HCT116 (cell line): ENCODE measurements around the gene LRIG1. TPM values are rescaled to one million over a fixed set of nuclear protein-coding genes. Genes with fewer than 3 reads are reported as not detected.

Experiments
- ATAC-seq: fragments of 200-7000 bp; cut with Tn5 transposase; 2 replicates; pipeline ENCODE4 v1.9.1; 2020; ENCODE audit warnings: mild to moderate bottlenecking, moderate library complexity
- BruUV-seq: library from RNA; stranded (reverse); fragments of 400-500 nt; replicated peaks from 2 replicates; lab custom pipeline; 2021; lab: Mats Ljungman, UMichigan
- CTCF ChIA-PET: fragments of 300-600 bp; sonication (Branson Sonifier 250); formaldehyde crosslinking; loops from one replicate; lab custom pipeline; 2021; ENCODE audit warnings: antibody characterized with exemption; lab: Charles Lee
- POLR2A ChIA-PET: fragments of 300-600, 350-600 bp; sonication (Branson Sonifier 250); formaldehyde crosslinking; loops from one replicate; lab custom pipeline; 2021; ENCODE audit warnings: antibody characterized with exemption; lab: Charles Lee
- RAD21 ChIA-PET, 2 experiments: fragments of 300-600 bp; sonication (Branson Sonifier 250); formaldehyde crosslinking; loops; one replicate each; lab custom pipeline; 2023; ENCODE audit warnings: low total read pairs in 2 of 2; ENCODE audit not compliant: uncharacterized antibody in 2 of 2, unreplicated experiment in 2 of 2, low non-redundant PET in 1 of 2; lab: Charles Lee
- DNase-seq: peaks from one replicate; pipeline ENCODE4 v3.0.0-alpha.2; 2010; ENCODE audit warnings: low read depth, low spot score
- H2AFZ ChIP-seq: fragments of 200-600 bp; shearing (Covaris generic), sonication (generic); 2 replicates; pipeline ENCODE4 v1.6.1; 2017; ENCODE audit warnings: low read depth, mixed run types, mixed read lengths, antibody characterized with exemption, low read length; ENCODE audit not compliant: poor library complexity, severe bottlenecking
- H3K27ac ChIP-seq: 2 replicates; pipeline ENCODE4 v1.5.1; 2012; ENCODE audit warnings: low read depth, low read length
- H3K27me3 ChIP-seq: fragments of 200-600 bp; sonication (generic); 2 replicates; pipeline ENCODE4 v1.6.1; 2016; ENCODE audit warnings: mixed run types, low read length, mixed read lengths; ENCODE audit not compliant: insufficient read depth
- H3K36me3 ChIP-seq, 2 experiments: fragments of 200-500 bp in 1 of 2; fragments of 200-600 bp in 1 of 2; sonication (Bioruptor generic) in 1 of 2; sonication (generic) in 1 of 2; 2 replicates each; pipeline versions ENCODE4 v1.5.1 to v1.6.1; 2014 to 2016; ENCODE audit warnings: low read length in 2 of 2, inconsistent platforms in 1 of 2, mixed read lengths in 1 of 2, mixed run types in 1 of 2; ENCODE audit not compliant: insufficient read depth in 2 of 2, control insufficient read depth in 1 of 2
- H3K4me1 ChIP-seq, 2 experiments: fragments of 200-600 bp in 1 of 2; sonication (generic) in 1 of 2; 2 replicates each; pipeline versions ENCODE4 v1.5.1 to v1.6.1; 2012 to 2017; ENCODE audit warnings: low read length in 2 of 2, inconsistent platforms in 1 of 2, mild to moderate bottlenecking in 1 of 2, mixed read lengths in 1 of 2, mixed run types in 1 of 2, moderate library complexity in 1 of 2; ENCODE audit not compliant: insufficient read depth in 2 of 2, control insufficient read depth in 1 of 2
- H3K4me2 ChIP-seq: fragments of 200-600 bp; sonication (generic); 2 replicates; pipeline ENCODE4 v1.6.1; 2017; ENCODE audit warnings: mixed run types, low read length, mixed read lengths
- H3K4me3 ChIP-seq, 2 experiments: fragments of 200-600 bp in 1 of 2; sonication (generic) in 1 of 2; replicated peaks in 1 of 2; 2 replicates each; pipeline ENCODE4 v1.5.1; 2011 to 2016; ENCODE audit warnings: low read length in 2 of 2, control low read depth in 1 of 2, low read depth in 1 of 2, mild to moderate bottlenecking in 1 of 2, mixed read lengths in 1 of 2, mixed run types in 1 of 2
- H3K79me2 ChIP-seq: fragments of 200-600 bp; sonication (generic); 2 replicates; pipeline ENCODE4 v1.6.1; 2017; ENCODE audit warnings: mild to moderate bottlenecking, mixed run types, low read length, moderate library complexity, mixed read lengths; ENCODE audit not compliant: insufficient read depth
- H3K9ac ChIP-seq: fragments of 200-600 bp; sonication (generic); 2 replicates; pipeline ENCODE4 v1.6.1; 2016; ENCODE audit warnings: low read length, mixed read lengths
- H3K9me2 ChIP-seq: fragments of 200-600 bp; sonication (generic), shearing (Covaris generic); 2 replicates; pipeline ENCODE4 v1.6.1; 2017; ENCODE audit warnings: mixed run types, mild to moderate bottlenecking, moderate library complexity; ENCODE audit not compliant: insufficient read depth
- H3K9me3 ChIP-seq, 2 experiments: fragments of 200-500 bp in 1 of 2; fragments of 200-600 bp in 1 of 2; sonication (Bioruptor generic) in 1 of 2; sonication (generic) in 1 of 2; 2 replicates each; pipeline ENCODE4 v1.6.1; 2014 to 2017; ENCODE audit warnings: low read length in 2 of 2, mixed read lengths in 2 of 2, inconsistent platforms in 1 of 2, low read depth in 1 of 2, mild to moderate bottlenecking in 1 of 2, mixed run types in 1 of 2, moderate library complexity in 1 of 2; ENCODE audit not compliant: control insufficient read depth in 1 of 2, insufficient read depth in 1 of 2
- H4K20me1 ChIP-seq: fragments of 200-600 bp; sonication (generic), shearing (Covaris generic); 2 replicates; pipeline ENCODE4 v1.6.1; 2017; ENCODE audit warnings: mixed run types, mild to moderate bottlenecking, moderate library complexity; ENCODE audit not compliant: insufficient read depth
- CBX3 ChIP-seq: IDR thresholded peaks from 2 replicates; pipeline ENCODE4 v1.6.1; 2012; ENCODE audit warnings: low read depth
- CEBPB ChIP-seq: IDR thresholded peaks from 2 replicates; pipeline ENCODE4 v1.6.1; 2012; ENCODE audit warnings: low read depth
- EGR1 ChIP-seq: IDR thresholded peaks from 2 replicates; pipeline ENCODE4 v1.6.1; 2012; ENCODE audit warnings: low read depth
- ELF1 ChIP-seq: IDR thresholded peaks from 2 replicates; pipeline ENCODE4 v1.6.1; 2012; ENCODE audit warnings: low read depth, borderline replicate concordance
- EZH2 ChIP-seq: fragments of 200-600 bp; sonication (generic); IDR thresholded peaks from 2 replicates; pipeline ENCODE4 v1.6.1; 2017; ENCODE audit warnings: antibody characterized with exemption, mixed run types
- FOSL1 ChIP-seq: IDR thresholded peaks from 2 replicates; pipeline ENCODE4 v1.6.1; 2012; ENCODE audit warnings: low read depth
- JUND ChIP-seq: IDR thresholded peaks from 2 replicates; pipeline ENCODE4 v1.6.1; 2012
- POLR2A ChIP-seq: IDR thresholded peaks from 2 replicates; pipeline ENCODE4 v1.7.0; 2011; ENCODE audit warnings: borderline replicate concordance; ENCODE audit not compliant: insufficient read depth, insufficient read length; ENCODE audit errors: extremely low read depth
- RAD21 ChIP-seq: IDR thresholded peaks from 2 replicates; pipeline ENCODE4 v1.6.1; 2012; ENCODE audit warnings: low read depth, mild to moderate bottlenecking
- SIN3A ChIP-seq: IDR thresholded peaks from 2 replicates; pipeline ENCODE4 v1.6.1; 2012; ENCODE audit warnings: low read depth
- SP1 ChIP-seq: IDR thresholded peaks from 2 replicates; pipeline ENCODE4 v1.6.1; 2012; ENCODE audit warnings: low read depth
- SRF ChIP-seq: IDR thresholded peaks from 2 replicates; pipeline ENCODE4 v1.6.1; 2012; ENCODE audit warnings: low read depth
- TCF7L2 ChIP-seq: IDR thresholded peaks from 2 replicates; pipeline ENCODE4 v1.7.0; 2011; ENCODE audit warnings: borderline replicate concordance, inconsistent platforms; ENCODE audit not compliant: insufficient read depth, insufficient read length; ENCODE audit errors: extremely low read depth
- ZFX ChIP-seq: fragments of 450-650 bp; IDR thresholded peaks from 2 replicates; pipeline ENCODE4 v1.6.1; 2017
- ZNF274 ChIP-seq: fragments of 200-500 bp; sonication (Bioruptor generic); IDR thresholded peaks from 2 replicates; pipeline ENCODE4 v1.6.1; 2014; ENCODE audit warnings: mild to moderate bottlenecking, low read depth, low read length, inconsistent platforms
- intact Hi-C: fragments of 100-400 bp; cut with micrococcal nuclease; formaldehyde crosslinking; loops from 2 replicates; pipeline ENCODE4 v1.10.0; 2022
- total RNA-seq: library from RNA; stranded (reverse); gene quantifications from one replicate; pipeline ENCODE4 v1.2.1, GENCODE V29; 2021; ENCODE audit not compliant: unreplicated experiment
- TF ChIP-seq, protein P1 (sequence below): IDR thresholded peaks from 2 replicates; pipeline ENCODE4 v1.6.1; 2012
- TF ChIP-seq, protein P2 (sequence below), 3 experiments: fragments of 200-600 bp in 1 of 3; sonication (generic) in 1 of 3; IDR thresholded peaks in 2 of 3; conservative IDR thresholded peaks in 1 of 3; 2 replicates each; pipeline ENCODE4 v1.5.1; 2012 to 2017; ENCODE audit warnings: low read depth in 2 of 3, low read length in 2 of 3, antibody characterized with exemption in 1 of 3, borderline replicate concordance in 1 of 3, control low read depth in 1 of 3, mild to moderate bottlenecking in 1 of 3, mixed read lengths in 1 of 3, mixed run types in 1 of 3, moderate library complexity in 1 of 3; ENCODE audit not compliant: insufficient read depth in 1 of 3

Gene LRIG1
- total RNA-seq, 1 experiment from 2014 or later, result 3.1 TPM

DNA sequence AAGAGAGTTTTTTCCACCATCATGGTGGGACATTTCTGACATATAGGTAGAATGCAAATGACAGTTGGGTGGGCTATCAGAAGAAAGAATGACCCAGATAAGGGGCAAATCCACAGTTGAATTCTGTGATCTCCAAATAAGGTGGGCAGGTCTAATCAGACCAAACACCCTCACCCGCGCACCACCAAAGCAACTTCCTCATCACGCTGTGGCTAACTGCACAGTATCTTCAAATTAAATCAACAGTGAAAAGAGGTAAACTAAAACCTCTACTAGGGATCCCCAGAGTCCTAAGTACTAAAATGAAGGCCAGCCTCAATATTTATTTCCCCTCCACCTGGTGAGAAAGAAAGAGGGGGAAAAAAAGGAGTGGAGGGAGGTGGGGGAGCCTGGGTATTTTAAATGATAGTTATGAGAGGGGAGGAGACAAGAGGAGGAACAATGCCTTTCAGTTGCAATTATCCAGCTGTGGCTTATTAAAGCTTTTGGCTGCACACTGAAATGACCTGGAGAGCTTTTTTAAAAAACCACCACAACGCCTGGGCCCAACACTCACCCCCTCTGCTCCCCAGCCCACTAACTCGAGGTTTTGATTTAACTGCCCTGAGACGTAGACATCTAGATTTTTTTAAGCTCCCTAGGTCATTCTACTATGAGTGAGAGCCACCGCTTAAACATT is 61.0 kb downstream of the LRIG1 start:
- Histone ChIP-seq H3K9me3 (no peaks in the 10 kb centered on the region), H3K4me1 (no peaks in the 10 kb centered on the region), H3K27ac (no peak overlapping the region), H3K4me2 (no peak overlapping the region), H3K79me2 (no peaks in the 10 kb centered on the region), H3K27me3 (0 out of 2 replicates have a peak, but pooled peaks cover 2% of the 10 kb centered on the region), H2AFZ (no peak overlapping the region), H3K9ac (no peak overlapping the region), H3K4me3 (no peak overlapping the region), H3K36me3 (no peaks in the 10 kb centered on the region), H4K20me1 (no peaks in the 10 kb centered on the region), H3K9me2 (no peaks in the 10 kb centered on the region)
- DNase-seq, result no peak
- RAD21 ChIA-PET, result no interaction called here
- TF ChIP-seq ELF1 (no peak), SRF (no peak), SIN3A (no peak), RAD21 (no peak), FOSL1 (no peak), JUND (no peak), EZH2 (no peak), TCF7L2 (no peak), CEBPB (no peak), ZFX (no peak), EGR1 (no peak), SP1 (no peak)
- TF ChIP-seq, protein P1, sequence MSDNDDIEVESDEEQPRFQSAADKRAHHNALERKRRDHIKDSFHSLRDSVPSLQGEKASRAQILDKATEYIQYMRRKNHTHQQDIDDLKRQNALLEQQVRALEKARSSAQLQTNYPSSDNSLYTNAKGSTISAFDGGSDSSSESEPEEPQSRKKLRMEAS, result no peak
- POLR2A ChIA-PET, result no interaction called here
- CTCF ChIA-PET, result no interaction called here
- intact Hi-C loops, result no loop called here
- BruUV-seq, result no TSS peak
- ATAC-seq, result no peak

DNA sequence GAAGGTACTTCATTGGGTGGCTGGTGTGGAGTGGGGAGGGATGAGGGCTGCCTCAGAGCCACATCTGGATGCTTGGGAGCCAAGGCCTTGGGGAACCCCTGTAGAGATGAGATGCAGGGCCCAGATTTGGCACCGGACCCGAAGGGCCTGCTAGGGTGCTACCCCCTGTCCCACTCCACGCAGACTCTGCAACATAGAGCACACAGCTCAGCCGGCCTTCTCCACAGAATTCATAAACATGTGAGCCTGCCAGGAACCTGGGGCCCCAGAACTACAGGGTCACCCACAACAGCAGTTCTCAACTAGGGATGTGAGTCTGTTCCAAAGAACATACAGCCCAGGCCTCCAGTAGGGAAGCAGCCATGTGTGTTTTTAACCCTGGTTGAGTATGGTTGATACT is 62.8 kb downstream of the LRIG1 start:
- Histone ChIP-seq H4K20me1 (no peaks in the 10 kb centered on the region), H3K9ac (no peak overlapping the region), H3K4me3 (no peak overlapping the region), H3K36me3 (no peaks in the 10 kb centered on the region), H2AFZ (no peak overlapping the region), H3K9me3 (no peaks in the 10 kb centered on the region), H3K27ac (no peak overlapping the region), H3K9me2 (no peaks in the 10 kb centered on the region), H3K79me2 (no peaks in the 10 kb centered on the region)
- ChIA-PET CTCF (no interaction called here), POLR2A (no interaction called here)
- DNase-seq, result no peak
- no peak for TF ChIP-seq RAD21
- no peak for TF ChIP-seq ELF1
- TF ChIP-seq SP1, result no peak
- no peak for TF ChIP-seq TCF7L2
- TF ChIP-seq FOSL1, result no peak
- TF ChIP-seq ZNF274, result no peak
- TF ChIP-seq, protein P2, sequence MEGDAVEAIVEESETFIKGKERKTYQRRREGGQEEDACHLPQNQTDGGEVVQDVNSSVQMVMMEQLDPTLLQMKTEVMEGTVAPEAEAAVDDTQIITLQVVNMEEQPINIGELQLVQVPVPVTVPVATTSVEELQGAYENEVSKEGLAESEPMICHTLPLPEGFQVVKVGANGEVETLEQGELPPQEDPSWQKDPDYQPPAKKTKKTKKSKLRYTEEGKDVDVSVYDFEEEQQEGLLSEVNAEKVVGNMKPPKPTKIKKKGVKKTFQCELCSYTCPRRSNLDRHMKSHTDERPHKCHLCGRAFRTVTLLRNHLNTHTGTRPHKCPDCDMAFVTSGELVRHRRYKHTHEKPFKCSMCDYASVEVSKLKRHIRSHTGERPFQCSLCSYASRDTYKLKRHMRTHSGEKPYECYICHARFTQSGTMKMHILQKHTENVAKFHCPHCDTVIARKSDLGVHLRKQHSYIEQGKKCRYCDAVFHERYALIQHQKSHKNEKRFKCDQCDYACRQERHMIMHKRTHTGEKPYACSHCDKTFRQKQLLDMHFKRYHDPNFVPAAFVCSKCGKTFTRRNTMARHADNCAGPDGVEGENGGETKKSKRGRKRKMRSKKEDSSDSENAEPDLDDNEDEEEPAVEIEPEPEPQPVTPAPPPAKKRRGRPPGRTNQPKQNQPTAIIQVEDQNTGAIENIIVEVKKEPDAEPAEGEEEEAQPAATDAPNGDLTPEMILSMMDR (IDR thresholded peaks at IDR 0.05 in 2 of 3, conservative IDR thresholded peaks at IDR 0.05 in 1 of 3; ENCODE audit: borderline replicate concordance in 1 of 3, insufficient read depth in 1 of 3, low read depth in 2 of 3, low read length in 2 of 3), result no peak
- TF ChIP-seq, protein P1, result no peak
- no peak for TF ChIP-seq SIN3A
- no peak for TF ChIP-seq POLR2A
- no peak for TF ChIP-seq SRF
- no peak for TF ChIP-seq CBX3
- TF ChIP-seq, all 23 proteins: peak for 0
- no peak for ATAC-seq
- intact Hi-C loops, result no loop called here
- Histone ChIP-seq H3K27me3 (peaks cover 2% of the 10 kb centered on the region; the same call in 1 of the 2 replicates), H3K4me2 (no peak overlapping the region), H3K4me1 (no peaks in the 10 kb centered on the region)
- RAD21 ChIA-PET, result no interaction called here
- no TSS peak for BruUV-seq
